Fibroblast of skin of abdomen (primary cell): ENCODE measurements around the gene TTC33.
"Not testable (repeated sequence)": the region's sequence is repeated elsewhere in the genome, so short reads cannot be mapped to it uniquely, and the experiment has no call there.

ENCODE experiments used
- DNase-seq: peaks from one replicate; pipeline ENCODE4 v3.0.0-alpha.2; 2013

TTC33 gene

GRCh38 chr5:40679148-40679912 lies 76.4 kb downstream of the TTC33 start:
- DNase-seq, result peak; percentile 83

- no peak for DNase-seq
These were observed 77.2 kb downstream of the TTC33 start for GRCh38 chr5:40678460-40679147.

GRCh38 chr5:40678026-40678425 lies 77.7 kb downstream of the TTC33 start:
- no peak for DNase-seq

GRCh38 chr5:40677456-40677855 lies 78.3 kb downstream of the TTC33 start:
- no peak for DNase-seq

GRCh38 chr5:40676613-40677343 lies 79.0 kb downstream of the TTC33 start:
- DNase-seq, result peak; percentile 80

GRCh38 chr5:40675396-40676133 lies 80.2 kb downstream of the TTC33 start:
- no peak for DNase-seq

- DNase-seq, result no peak
These were observed 81.0 kb downstream of the TTC33 start for GRCh38 chr5:40674661-40675235.

- no peak for DNase-seq
These were observed 83.3 kb downstream of the TTC33 start for GRCh38 chr5:40672425-40672824.

- DNase-seq, result no peak
These were observed 86.0 kb downstream of the TTC33 start for GRCh38 chr5:40669606-40670390.

- no peak for DNase-seq
These were observed 88.5 kb downstream of the TTC33 start for GRCh38 chr5:40667161-40667663.

- DNase-seq, result no peak
These were observed 89.1 kb downstream of the TTC33 start for GRCh38 chr5:40666657-40667056.

GRCh38 chr5:40665635-40666298 lies 90.0 kb downstream of the TTC33 start:
- no peak for DNase-seq

GRCh38 chr5:40660751-40661150 lies 95.0 kb downstream of the TTC33 start:
- DNase-seq, result no peak

- no peak for DNase-seq
These were observed 99.0 kb downstream of the TTC33 start for GRCh38 chr5:40656766-40657165.

- not testable (repeated sequence) for DNase-seq
These were observed 99.7 kb downstream of the TTC33 start for GRCh38 chr5:40656091-40656490.

- DNase-seq, result no peak
These were observed 100.6 kb downstream of the TTC33 start for GRCh38 chr5:40655138-40655537.

GRCh38 chr5:40654377-40654991 lies 101.3 kb downstream of the TTC33 start:
- peak; percentile 8 for DNase-seq

GRCh38 chr5:40653221-40654022 lies 102.3 kb downstream of the TTC33 start:
- no peak for DNase-seq
